ENCODE data around the gene FKBP15. TPM values are rescaled to one million over a fixed set of nuclear protein-coding genes. Genes with fewer than 3 reads are reported as not detected.
"Not testable (repeated sequence)": the region's sequence is repeated elsewhere in the genome, so short reads cannot be mapped to it uniquely, and the experiment has no call there.

Gene FKBP15
- total and polyA plus RNA-seq, 2 donors (not counting 3 experiments of a cell fraction or from before 2014, with no cell fraction given), result 16.8 to 26.8 TPM

DNA sequence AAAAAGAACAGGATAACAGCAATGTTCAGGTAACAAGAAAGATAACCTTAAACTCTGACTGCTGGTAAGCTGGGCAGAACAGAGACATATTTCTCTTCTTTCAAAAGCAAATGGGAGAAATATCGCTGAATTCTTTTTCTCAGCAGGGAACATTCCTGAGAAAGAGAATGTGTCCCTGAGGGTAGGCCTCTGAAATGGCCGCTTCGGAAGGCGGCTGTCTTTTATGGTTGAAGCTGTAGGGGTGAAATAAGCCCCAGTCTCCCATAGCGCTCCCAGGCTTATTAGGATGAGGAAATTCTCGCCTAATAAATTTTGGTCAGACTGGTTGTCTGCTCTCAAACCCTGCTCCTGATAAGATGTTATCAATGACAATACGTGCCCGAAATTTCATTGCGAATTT is 80.2 kb downstream of the FKBP15 start:
- POLR2A ChIA-PET; CTCF ChIA-PET; H3K9me1 ChIP-seq (replicated peaks; ENCODE audit: control insufficient read depth, extremely low read depth, insufficient read depth, low read length); BruUV-seq (replicated peaks); H3K79me2 ChIP-seq (ENCODE audit: control insufficient read depth, insufficient read depth, low read length); dilution Hi-C loops (cut with MboI; ENCODE audit: extremely low pct_ligation_motif_present, low sequenced_read_pairs); intact Hi-C loops (cut with micrococcal nuclease); H3K9ac ChIP-seq (replicated peaks; ENCODE audit: extremely low read depth, insufficient read depth, low read length); H3K27ac ChIP-seq (ENCODE audit: insufficient read depth, low read depth, low read length); H3K36me3 ChIP-seq (ENCODE audit: control insufficient read depth in 2 of 2, extremely low read depth in 1 of 2, insufficient read depth in 2 of 2, low read length in 2 of 2); H3K4me1 ChIP-seq (ENCODE audit: control insufficient read depth, extremely low read depth, insufficient read depth, low read length); H3K4me3 ChIP-seq (replicated peaks in 1 of 3; ENCODE audit: insufficient read depth in 1 of 3, low read depth in 1 of 3, low read length in 3 of 3); DNase-seq (ENCODE audit: low read depth, low spot score); H3K9me3 ChIP-seq (replicated peaks; ENCODE audit: control insufficient read depth, insufficient read depth, low read length); H2AFZ ChIP-seq (ENCODE audit: low read depth, low read length); FAIRE-seq; H4K20me1 ChIP-seq (replicated peaks; ENCODE audit: control insufficient read depth, extremely low read depth, insufficient read depth, low read length); H3K4me2 ChIP-seq (ENCODE audit: insufficient read depth, low read length): not testable (repeated sequence)
- peaks cover 12 to 21% of the 10 kb centered on the region in 2 experiments for H3K27me3 ChIP-seq (ENCODE audit: control insufficient read depth in 2 of 2, insufficient read depth in 2 of 2, low read length in 2 of 2)

DNA sequence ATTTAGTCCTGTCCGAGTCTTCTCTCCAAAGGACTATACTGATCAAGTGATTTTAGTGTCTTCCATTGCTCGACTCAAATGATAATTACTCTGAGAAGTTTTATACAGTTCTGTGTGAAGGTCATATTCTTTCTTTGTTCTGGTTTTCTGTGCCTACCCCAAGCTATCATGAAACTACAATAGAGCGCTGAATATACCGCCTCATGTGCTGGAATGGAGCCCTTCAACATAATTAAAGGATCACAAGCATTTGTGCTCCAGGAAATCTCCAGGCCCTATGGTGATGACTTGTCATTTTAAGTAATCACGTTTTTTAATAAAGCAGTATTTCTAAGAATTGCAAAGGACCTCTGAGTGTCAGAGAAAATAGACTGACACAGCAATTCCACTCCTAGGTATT is 81.1 kb downstream of the FKBP15 start:
- TF ChIP-seq EZH2 (IDR thresholded peaks at IDR 0.05; ENCODE audit: borderline replicate concordance, low read depth, low read length, severe bottlenecking) (no peak), POLR2A (IDR thresholded peaks at IDR 0.05; ENCODE audit: low read depth, low read length) (no peak), GATA2 (IDR thresholded peaks at IDR 0.05; ENCODE audit: insufficient read depth, insufficient read length, low read depth, low read length) (no peak), POLR2AphosphoS5 (IDR thresholded peaks at IDR 0.05; ENCODE audit: insufficient read depth, low read depth, low read length) (no peak), JUN (IDR thresholded peaks at IDR 0.05; ENCODE audit: borderline replicate concordance, insufficient read depth, insufficient read length, low read depth) (no peak), MYC (IDR thresholded peaks at IDR 0.05; ENCODE audit: low read depth, low read length) (no peak), FOS (IDR thresholded peaks at IDR 0.05; ENCODE audit: borderline replicate concordance, insufficient read depth, low read length) (no peak)
- TF ChIP-seq, protein P1, sequence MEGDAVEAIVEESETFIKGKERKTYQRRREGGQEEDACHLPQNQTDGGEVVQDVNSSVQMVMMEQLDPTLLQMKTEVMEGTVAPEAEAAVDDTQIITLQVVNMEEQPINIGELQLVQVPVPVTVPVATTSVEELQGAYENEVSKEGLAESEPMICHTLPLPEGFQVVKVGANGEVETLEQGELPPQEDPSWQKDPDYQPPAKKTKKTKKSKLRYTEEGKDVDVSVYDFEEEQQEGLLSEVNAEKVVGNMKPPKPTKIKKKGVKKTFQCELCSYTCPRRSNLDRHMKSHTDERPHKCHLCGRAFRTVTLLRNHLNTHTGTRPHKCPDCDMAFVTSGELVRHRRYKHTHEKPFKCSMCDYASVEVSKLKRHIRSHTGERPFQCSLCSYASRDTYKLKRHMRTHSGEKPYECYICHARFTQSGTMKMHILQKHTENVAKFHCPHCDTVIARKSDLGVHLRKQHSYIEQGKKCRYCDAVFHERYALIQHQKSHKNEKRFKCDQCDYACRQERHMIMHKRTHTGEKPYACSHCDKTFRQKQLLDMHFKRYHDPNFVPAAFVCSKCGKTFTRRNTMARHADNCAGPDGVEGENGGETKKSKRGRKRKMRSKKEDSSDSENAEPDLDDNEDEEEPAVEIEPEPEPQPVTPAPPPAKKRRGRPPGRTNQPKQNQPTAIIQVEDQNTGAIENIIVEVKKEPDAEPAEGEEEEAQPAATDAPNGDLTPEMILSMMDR (IDR thresholded peaks at IDR 0.05; ENCODE audit: extremely low read depth in 1 of 2, insufficient read depth in 1 of 2, low read depth in 1 of 2, low read length in 2 of 2), result no peak
- TF ChIP-seq, protein P2, sequence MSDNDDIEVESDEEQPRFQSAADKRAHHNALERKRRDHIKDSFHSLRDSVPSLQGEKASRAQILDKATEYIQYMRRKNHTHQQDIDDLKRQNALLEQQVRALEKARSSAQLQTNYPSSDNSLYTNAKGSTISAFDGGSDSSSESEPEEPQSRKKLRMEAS (IDR thresholded peaks at IDR 0.05; ENCODE audit: insufficient read depth, insufficient read length), result no peak
- dilution Hi-C loops (cut with MboI; ENCODE audit: extremely low pct_ligation_motif_present, low sequenced_read_pairs) (no loop called here), intact Hi-C loops (cut with micrococcal nuclease) (no loop called here)
- no peaks in the 10 kb centered on the region for H3K4me1 ChIP-seq (ENCODE audit: control insufficient read depth, extremely low read depth, insufficient read depth, low read length)
- POLR2A ChIA-PET, result no interaction called here
- H3K36me3 ChIP-seq (ENCODE audit: control insufficient read depth in 2 of 2, extremely low read depth in 1 of 2, insufficient read depth in 2 of 2, low read length in 2 of 2), result no peaks in the 10 kb centered on the region
- DNase-seq (ENCODE audit: low read depth, low spot score), result no peak
- H3K9ac ChIP-seq (replicated peaks; ENCODE audit: extremely low read depth, insufficient read depth, low read length), result no peak overlapping the region
- no peak overlapping the region for H3K4me2 ChIP-seq (ENCODE audit: insufficient read depth, low read length)
- no peaks in the 10 kb centered on the region for H3K9me3 ChIP-seq (replicated peaks; ENCODE audit: control insufficient read depth, insufficient read depth, low read length)
- H3K9me1 ChIP-seq (replicated peaks; ENCODE audit: control insufficient read depth, extremely low read depth, insufficient read depth, low read length), result no peaks in the 10 kb centered on the region
- no peak for FAIRE-seq
- no peak overlapping the region for H3K4me3 ChIP-seq (replicated peaks in 1 of 3; ENCODE audit: insufficient read depth in 1 of 3, low read depth in 1 of 3, low read length in 3 of 3)
- H4K20me1 ChIP-seq (replicated peaks; ENCODE audit: control insufficient read depth, extremely low read depth, insufficient read depth, low read length), result no peaks in the 10 kb centered on the region
- no peaks in the 10 kb centered on the region for H3K79me2 ChIP-seq (ENCODE audit: control insufficient read depth, insufficient read depth, low read length)
- no peak overlapping the region for H3K27ac ChIP-seq (ENCODE audit: insufficient read depth, low read depth, low read length)
- H3K27me3 ChIP-seq (ENCODE audit: control insufficient read depth in 2 of 2, insufficient read depth in 2 of 2, low read length in 2 of 2), result peaks cover 9 to 16% of the 10 kb centered on the region in 2 experiments
- BruUV-seq (replicated peaks), result no TSS peak
- CTCF ChIA-PET, result no interaction called here
- H2AFZ ChIP-seq (ENCODE audit: low read depth, low read length), result no peak overlapping the region

Measured in endothelial cell of umbilical vein (primary cell).